Kidney (tissue), 14 donors: Measurements from ENCODE around the gene NKX2-2. TPM values are rescaled to one million over a fixed set of nuclear protein-coding genes. Genes with fewer than 3 reads are reported as not detected.

ENCODE experiments used
- DNase-seq, 5 donors: peaks; one replicate each; pipeline ENCODE4 v3.0.0-alpha.2; 2013 to 2020
- FAIRE-seq: peaks from 2 replicates; lab custom pipeline; 2012; peaks lifted over from hg19 to GRCh38; lab: Jason Lieb, UNC
- H3K27ac ChIP-seq, 2 donors: one replicate each; pipeline ENCODE4 v1.7.0; 2013; ENCODE audit warnings: low read depth in 2 of 2, low read length in 2 of 2, inconsistent platforms in 1 of 2
- H3K27me3 ChIP-seq: one replicate; pipeline ENCODE4 v1.7.1; 2013; ENCODE audit warnings: low read length, inconsistent platforms; ENCODE audit not compliant: control insufficient read depth, insufficient read depth
- H3K36me3 ChIP-seq, 3 donors: one replicate each; pipeline versions ENCODE4 v1.7.0 to v1.7.1; 2013; ENCODE audit warnings: low read length in 3 of 3, control low read depth in 1 of 3, inconsistent platforms in 1 of 3; ENCODE audit not compliant: insufficient read depth in 3 of 3, control insufficient read depth in 2 of 3
- H3K4me1 ChIP-seq, 3 donors: one replicate each; pipeline versions ENCODE4 v1.7.0 to v1.7.1; 2013; ENCODE audit warnings: low read length in 3 of 3, inconsistent platforms in 1 of 3, low read depth in 1 of 3; ENCODE audit not compliant: control insufficient read depth in 2 of 3, insufficient read depth in 2 of 3
- H3K4me3 ChIP-seq, 3 donors: one replicate each; pipeline versions ENCODE4 v1.7.0 to v1.8.1; 2013; ENCODE audit warnings: low read length in 3 of 3, control low read depth in 1 of 3, inconsistent platforms in 1 of 3
- H3K9ac ChIP-seq, 3 donors: one replicate each; pipeline versions ENCODE4 v1.7.0 to v1.7.1; 2013; ENCODE audit warnings: low read length in 3 of 3, control low read depth in 1 of 3, inconsistent platforms in 1 of 3
- H3K9me3 ChIP-seq, 3 donors: one replicate each; pipeline versions ENCODE4 v1.7.0 to v1.7.1; 2013; ENCODE audit warnings: low read length in 3 of 3, control low read depth in 1 of 3, inconsistent platforms in 1 of 3; ENCODE audit not compliant: control insufficient read depth in 2 of 3, insufficient read depth in 1 of 3
- intact Hi-C: fragments of 100-400 bp; cut with DNase I; formaldehyde crosslinking; loops from one replicate; pipeline ENCODE4 v1.11.1; 2022
- polyA plus RNA-seq: library from polyadenylated mRNA; stranded (reverse); fragments of 350-450 nt; fragmentation: Illumina TruSeq; extraction: RNeasy Lipid Tissue Mini Kit (QIAGEN cat#74804); gene quantifications from one replicate; pipeline ENCODE4 v1.2.3, GENCODE V29; 2014; ENCODE audit warnings: low read depth, low replicate concordance; ENCODE audit not compliant: insufficient read depth
- total RNA-seq: library from RNA; stranded (reverse); fragmentation: NEBNext Ultra II Directional; extraction: Animal tissue kit (Norgen Biotek cat#: 25700); gene quantifications from one replicate; pipeline ENCODE4 v1.2.1, GENCODE V29; 2021
- TF ChIP-seq, protein P1 (sequence below): IDR thresholded peaks from 3 replicates; pipeline ENCODE4 v1.5.1; 2012; ENCODE audit warnings: mild to moderate bottlenecking, moderate library complexity, borderline replicate concordance; ENCODE audit not compliant: insufficient read depth; ENCODE audit errors: extremely low read depth
- donor health status: control.
- donor health status: control.
- donor health status: control.
- donor health status: control.
- donor health status: control.
- donor health status: DM: yes; HTN: yes; CAD: no.
- donor health status: Normal renal cell carcinoma (clear cell type).

Gene NKX2-2
- total and polyA plus RNA-seq, 2 donors from 2014 or later: not detected

DNA sequence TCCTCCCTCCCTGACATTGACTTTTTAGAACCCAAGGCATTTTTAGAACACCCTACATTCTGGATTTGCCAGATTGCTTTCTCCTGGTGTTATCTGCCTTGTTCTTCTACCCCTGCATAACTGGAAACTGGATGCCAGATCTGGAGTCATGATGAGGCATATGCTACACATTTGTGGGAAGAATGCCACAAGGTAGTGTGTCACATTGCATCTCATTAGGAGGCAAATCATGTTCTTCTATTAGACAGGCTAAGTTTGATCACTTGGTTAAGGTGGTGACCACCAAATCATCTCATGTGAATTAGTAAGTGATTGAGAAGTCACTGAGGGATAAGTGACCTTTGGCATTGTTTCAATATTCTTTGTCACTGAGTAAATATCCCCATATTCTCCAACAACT lies 12.9 kb upstream of the NKX2-2 start:
- no peaks in the 10 kb centered on the region for H3K9me3 ChIP-seq
- H3K4me3 ChIP-seq: no peak overlapping the region
- TF ChIP-seq, protein P1, sequence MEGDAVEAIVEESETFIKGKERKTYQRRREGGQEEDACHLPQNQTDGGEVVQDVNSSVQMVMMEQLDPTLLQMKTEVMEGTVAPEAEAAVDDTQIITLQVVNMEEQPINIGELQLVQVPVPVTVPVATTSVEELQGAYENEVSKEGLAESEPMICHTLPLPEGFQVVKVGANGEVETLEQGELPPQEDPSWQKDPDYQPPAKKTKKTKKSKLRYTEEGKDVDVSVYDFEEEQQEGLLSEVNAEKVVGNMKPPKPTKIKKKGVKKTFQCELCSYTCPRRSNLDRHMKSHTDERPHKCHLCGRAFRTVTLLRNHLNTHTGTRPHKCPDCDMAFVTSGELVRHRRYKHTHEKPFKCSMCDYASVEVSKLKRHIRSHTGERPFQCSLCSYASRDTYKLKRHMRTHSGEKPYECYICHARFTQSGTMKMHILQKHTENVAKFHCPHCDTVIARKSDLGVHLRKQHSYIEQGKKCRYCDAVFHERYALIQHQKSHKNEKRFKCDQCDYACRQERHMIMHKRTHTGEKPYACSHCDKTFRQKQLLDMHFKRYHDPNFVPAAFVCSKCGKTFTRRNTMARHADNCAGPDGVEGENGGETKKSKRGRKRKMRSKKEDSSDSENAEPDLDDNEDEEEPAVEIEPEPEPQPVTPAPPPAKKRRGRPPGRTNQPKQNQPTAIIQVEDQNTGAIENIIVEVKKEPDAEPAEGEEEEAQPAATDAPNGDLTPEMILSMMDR: no peak
- no peak for DNase-seq
- no peak for FAIRE-seq
- no peaks in the 10 kb centered on the region for H3K36me3 ChIP-seq
- intact Hi-C loops: no loop called here
- H3K9ac ChIP-seq: no peak overlapping the region
- no peak overlapping the region for H3K27ac ChIP-seq
- H3K27me3 ChIP-seq: peaks cover 29% of the 10 kb centered on the region
- no peaks in the 10 kb centered on the region for H3K4me1 ChIP-seq

DNA sequence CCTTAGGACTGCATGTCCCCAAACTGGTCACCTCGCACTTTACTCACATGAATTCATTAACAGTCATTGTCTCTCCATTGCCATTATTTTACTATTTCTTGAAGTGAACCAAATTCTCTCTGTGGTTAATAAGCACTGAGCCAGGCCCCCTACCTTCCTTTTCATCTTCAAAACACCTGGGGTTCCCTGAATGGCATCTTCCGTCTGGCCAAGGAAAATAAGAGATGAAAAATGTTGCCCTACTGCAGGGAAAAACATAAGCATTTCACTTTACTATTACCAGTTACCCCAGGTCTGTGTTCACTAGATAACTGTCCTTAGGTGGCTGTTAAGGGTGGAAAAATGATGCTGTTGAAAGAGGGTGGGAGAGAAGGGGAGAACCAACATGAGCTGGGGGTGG lies 10.0 kb upstream of the NKX2-2 start:
- Histone ChIP-seq H3K9ac (no peak overlapping the region), H3K4me1 (no peaks in the 10 kb centered on the region), H3K27me3 (peaks cover 51% of the 10 kb centered on the region), H3K4me3 (no peak overlapping the region), H3K9me3 (no peaks in the 10 kb centered on the region), H3K27ac (no peak overlapping the region), H3K36me3 (no peaks in the 10 kb centered on the region)
- intact Hi-C loops: no loop called here
- TF ChIP-seq, protein P1: no peak
- FAIRE-seq: no peak
- no peak for DNase-seq

DNA sequence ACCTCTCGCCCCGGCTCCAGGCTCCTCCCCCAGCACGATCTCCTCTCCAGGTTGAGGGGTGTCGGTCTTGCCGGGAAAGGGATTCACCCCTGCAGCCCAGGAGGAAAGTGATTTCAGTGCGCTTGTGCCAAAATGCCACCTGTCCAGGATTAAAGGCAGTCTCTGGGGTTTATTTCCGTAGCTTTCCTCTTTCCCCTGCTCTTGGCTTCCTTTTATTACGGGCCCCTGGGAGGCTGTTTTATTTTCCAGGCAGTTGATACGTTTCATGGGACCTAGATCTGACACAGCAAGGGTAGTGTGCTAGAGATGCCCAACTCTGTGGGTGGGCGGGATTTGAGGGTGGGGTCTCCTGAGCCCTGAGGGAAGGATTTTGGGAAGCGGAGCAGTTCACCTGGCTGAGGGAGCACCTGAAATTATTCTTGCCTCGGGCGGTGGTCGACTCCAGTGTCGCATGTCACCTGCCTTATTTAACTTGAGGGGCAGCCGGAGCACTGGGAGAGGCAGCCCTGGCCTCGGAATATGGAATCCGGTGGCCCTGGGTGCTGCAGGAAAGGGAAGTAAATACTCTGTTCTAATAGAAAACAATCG lies 9.5 kb upstream of the NKX2-2 start:
- no peak overlapping the region for H3K4me3 ChIP-seq
- TF ChIP-seq, protein P1: no peak
- H3K36me3 ChIP-seq: no peaks in the 10 kb centered on the region
- H3K27ac ChIP-seq: no peak overlapping the region
- no peaks in the 10 kb centered on the region for H3K4me1 ChIP-seq
- H3K27me3 ChIP-seq: peaks cover 53% of the 10 kb centered on the region
- FAIRE-seq: no peak
- H3K9me3 ChIP-seq: no peaks in the 10 kb centered on the region
- no peak overlapping the region for H3K9ac ChIP-seq
- no peak for DNase-seq
- intact Hi-C loops: no loop called here
